Uterus (tissue), 2 donors: ENCODE measurements around the gene TNIP1.

ENCODE experiments used
- CTCF ChIP-seq, 4 experiments: fragments of 200-600 bp in 2 of 4; fragments of 450-650 bp in 2 of 4; sonication (generic) in 2 of 4; IDR thresholded peaks; one replicate each; pipeline ENCODE4 v1.5.1; 2016 to 2019; ENCODE audit warnings: antibody characterized with exemption in 4 of 4, mild to moderate bottlenecking in 2 of 4, moderate library complexity in 1 of 4
- POLR2A ChIP-seq, 2 donors: fragments of 450-650 bp; IDR thresholded peaks; one replicate each; pipeline ENCODE4 v1.6.1; 2016; ENCODE audit warnings: antibody characterized with exemption in 2 of 2, mild to moderate bottlenecking in 1 of 2, moderate library complexity in 1 of 2

- TF ChIP-seq CTCF (IDR thresholded peaks at IDR 0.05) = no peak
- no peak for TF ChIP-seq POLR2A (IDR thresholded peaks at IDR 0.05)
These were observed 5.0 kb downstream of the TNIP1 start for GRCh38 chr5:151075698-151076331.
